Effector memory CD8-positive, alpha-beta T cell (primary cell): Measurements from ENCODE around the gene EDAR.

Experiments
- ATAC-seq: fragments of 150-1000 bp; cut with Tn5 transposase; replicated peaks from 2 replicates; pipeline ENCODE4 v1.10.0; 2021; ENCODE audit warnings: mild to moderate bottlenecking, moderate library complexity
- DNase-seq, 3 experiments: peaks; one replicate each; pipeline ENCODE4 v3.0.0; 2021
- H3K27ac Mint-ChIP-seq, 2 donors: one replicate each; pipeline ENCODE4 v1.8.0; 2022; ENCODE audit warnings: mild to moderate bottlenecking in 2 of 2, mixed read lengths in 2 of 2, moderate library complexity in 2 of 2
- H3K27me3 Mint-ChIP-seq, 2 donors: one replicate each; pipeline ENCODE4 v1.8.0; 2022; ENCODE audit warnings: mixed read lengths in 2 of 2
- H3K36me3 Mint-ChIP-seq: one replicate; pipeline ENCODE4 v1.8.0; 2022; ENCODE audit warnings: mild to moderate bottlenecking, moderate library complexity, mixed read lengths; ENCODE audit not compliant: insufficient read depth
- H3K4me1 Mint-ChIP-seq, 2 donors: one replicate each; pipeline ENCODE4 v1.8.0; 2022; ENCODE audit warnings: low read depth in 2 of 2, mixed read lengths in 2 of 2
- H3K4me3 Mint-ChIP-seq, 2 donors: one replicate each; pipeline ENCODE4 v1.8.0; 2022; ENCODE audit warnings: mild to moderate bottlenecking in 2 of 2, mixed read lengths in 2 of 2, moderate library complexity in 2 of 2
- H3K9me3 Mint-ChIP-seq, 2 donors: one replicate each; pipeline ENCODE4 v1.8.0; 2022; ENCODE audit warnings: mixed read lengths in 2 of 2

Gene EDAR

DNA sequence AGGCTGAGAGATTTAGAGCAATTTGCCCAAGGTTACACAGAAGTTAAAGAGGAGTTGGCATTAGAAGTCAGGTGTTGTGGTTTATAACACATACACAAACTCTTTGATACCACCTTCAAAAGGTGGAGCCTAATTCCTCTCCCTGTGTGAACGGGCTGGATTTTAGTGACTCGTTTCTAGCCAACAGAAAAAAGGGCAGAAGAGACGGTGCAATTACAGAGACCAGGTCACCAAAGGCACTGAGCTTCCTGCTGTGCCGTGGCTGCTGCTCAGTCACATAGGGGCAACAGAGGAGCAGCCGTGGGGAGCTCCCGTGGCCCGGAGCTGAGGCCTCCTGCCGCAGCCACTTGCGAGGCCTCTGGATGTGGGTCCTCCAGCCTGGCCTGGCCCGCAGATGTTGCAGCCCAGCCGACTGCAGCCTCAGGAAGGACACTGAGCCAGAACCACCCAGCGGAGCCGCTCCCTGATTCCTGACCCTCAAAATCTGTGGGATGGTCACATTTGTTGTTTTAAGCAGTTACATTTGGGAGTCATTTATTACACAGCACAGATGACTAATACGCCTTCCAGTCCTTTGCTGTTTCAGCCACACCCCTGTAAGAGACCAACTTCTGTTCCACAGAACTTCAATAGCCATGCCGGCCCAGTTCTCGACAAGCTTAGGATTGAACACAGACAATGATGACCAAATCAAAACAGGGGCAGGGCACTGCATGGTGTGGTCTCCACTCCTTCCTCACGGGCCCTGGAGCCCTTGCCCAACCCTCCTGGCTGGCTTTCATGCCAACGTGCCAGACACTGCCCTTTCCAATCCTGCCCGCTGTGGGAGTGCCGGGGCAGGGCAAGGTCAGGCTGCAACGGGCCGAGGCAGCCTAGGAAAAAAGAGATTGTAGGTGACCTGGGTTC, 17.1 kb downstream of the EDAR start:
- no peak for ATAC-seq
- DNase-seq: no peak
- no peaks in the 10 kb centered on the region for H3K36me3 Mint-ChIP-seq
- peaks cover 6 to 11% of the 10 kb centered on the region in 2 donors for H3K4me1 Mint-ChIP-seq
- no peaks in the 10 kb centered on the region for H3K9me3 Mint-ChIP-seq
- H3K4me3 Mint-ChIP-seq: no peak overlapping the region
- H3K27me3 Mint-ChIP-seq: peaks cover 0 to 17% of the 10 kb centered on the region in 2 donors
- H3K27ac Mint-ChIP-seq: no peak overlapping the region

DNA sequence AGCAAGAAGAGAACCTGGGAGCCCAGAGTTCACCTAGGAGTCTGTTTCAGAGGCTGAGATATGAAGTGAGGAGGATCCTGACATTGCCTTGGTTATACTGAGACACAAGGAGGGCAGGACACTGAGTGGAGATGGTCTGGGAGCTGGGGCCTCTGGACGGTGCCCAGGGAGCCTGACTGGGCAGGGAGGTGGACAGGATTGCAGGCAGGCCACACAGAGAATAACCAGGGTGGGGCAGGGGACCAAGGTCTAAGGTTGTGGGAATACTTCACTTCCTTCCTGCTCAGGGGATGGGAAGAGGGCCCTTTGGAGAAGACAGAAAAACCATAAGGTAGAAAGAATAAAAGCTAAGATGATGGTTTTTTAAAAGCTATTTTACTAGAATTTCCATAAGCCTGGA, 18.7 kb downstream of the EDAR start:
- Mint-ChIP-seq H3K36me3 (no peaks in the 10 kb centered on the region), H3K27ac (no peak overlapping the region), H3K4me1 (peaks cover 19 to 25% of the 10 kb centered on the region in 2 donors), H3K9me3 (no peaks in the 10 kb centered on the region), H3K27me3 (peaks cover 0 to 17% of the 10 kb centered on the region in 2 donors), H3K4me3 (no peak overlapping the region)
- ATAC-seq: no peak
- no peak for DNase-seq

DNA sequence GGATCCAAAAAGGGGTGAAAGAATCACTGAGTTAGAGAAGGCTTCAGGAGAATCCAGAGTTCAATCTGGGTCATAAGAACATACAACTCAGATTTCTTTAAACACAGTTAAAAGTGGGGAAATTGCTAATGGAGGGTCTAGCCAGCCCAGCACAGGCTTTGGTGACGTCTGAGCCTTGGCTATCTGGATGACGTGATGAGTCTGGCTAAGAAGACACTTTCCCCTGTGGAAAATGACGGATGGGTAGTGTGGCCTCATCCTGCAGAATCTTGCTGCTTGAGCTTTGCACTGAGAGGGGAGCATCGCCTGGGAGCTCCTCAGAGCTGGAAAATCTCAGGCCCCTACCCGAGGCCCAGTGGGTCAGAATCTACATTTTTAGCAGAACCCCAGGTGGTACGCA, 19.2 kb downstream of the EDAR start:
- peaks cover 0 to 17% of the 10 kb centered on the region in 2 donors for H3K27me3 Mint-ChIP-seq
- no peaks in the 10 kb centered on the region for H3K9me3 Mint-ChIP-seq
- H3K27ac Mint-ChIP-seq: no peak overlapping the region
- H3K4me3 Mint-ChIP-seq: no peak overlapping the region
- no peak for ATAC-seq
- peaks cover 21 to 27% of the 10 kb centered on the region in 2 donors for H3K4me1 Mint-ChIP-seq
- no peaks in the 10 kb centered on the region for H3K36me3 Mint-ChIP-seq
- DNase-seq: no peak

GRCh38 chr2:108968619-108969018, 20.4 kb downstream of the EDAR start:
- ATAC-seq (no peak), DNase-seq (no peak)
- Mint-ChIP-seq H3K4me3 (no peak overlapping the region), H3K9me3 (no peaks in the 10 kb centered on the region), H3K36me3 (no peaks in the 10 kb centered on the region), H3K27ac (no peak overlapping the region), H3K27me3 (peaks cover 0 to 17% of the 10 kb centered on the region in 2 donors), H3K4me1 (peaks cover 19 to 33% of the 10 kb centered on the region in 2 donors)

- no peaks in the 10 kb centered on the region for H3K36me3 Mint-ChIP-seq
- no peak overlapping the region for H3K4me3 Mint-ChIP-seq
- H3K27ac Mint-ChIP-seq: no peak overlapping the region
- peaks cover 0 to 17% of the 10 kb centered on the region in 2 donors for H3K27me3 Mint-ChIP-seq
- no peaks in the 10 kb centered on the region for H3K9me3 Mint-ChIP-seq
- ATAC-seq (no peak), DNase-seq (no peak)
- H3K4me1 Mint-ChIP-seq: peaks cover 19 to 33% of the 10 kb centered on the region in 2 donors
Observed at GRCh38 chr2:108967757-108968156, 21.3 kb downstream of the EDAR start.

- Mint-ChIP-seq H3K4me1 (peaks cover 19 to 27% of the 10 kb centered on the region in 2 donors), H3K27me3 (peaks cover 0 to 17% of the 10 kb centered on the region in 2 donors), H3K9me3 (no peaks in the 10 kb centered on the region), H3K4me3 (peak overlapping the region; percentile 54 to 60), H3K27ac (peak overlapping the region; percentile 26 to 67), H3K36me3 (no peaks in the 10 kb centered on the region)
- ATAC-seq (peak; percentile 95), DNase-seq (peak; percentile 11 to 36 (median 18))
Observed at GRCh38 chr2:108965540-108966289, 23.3 kb downstream of the EDAR start.

DNA sequence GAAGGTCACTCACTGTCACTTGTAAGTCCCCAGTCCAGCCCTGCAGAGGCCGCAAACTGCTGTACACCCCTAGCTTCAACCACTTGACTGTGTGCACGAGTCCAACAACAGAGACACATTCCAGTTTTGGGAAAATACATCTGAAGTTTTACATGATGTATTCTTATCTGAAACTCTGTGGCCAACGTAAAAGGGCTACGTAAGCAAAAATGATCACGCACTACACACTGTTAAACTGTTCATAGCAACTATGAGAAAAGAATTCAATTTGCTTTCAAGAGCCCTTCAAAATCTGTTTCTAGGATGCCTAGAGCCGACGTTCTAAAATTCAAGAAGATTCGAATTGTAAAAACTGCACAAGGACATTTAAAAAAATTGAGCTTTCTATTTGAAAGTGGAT, 26.0 kb downstream of the EDAR start:
- Mint-ChIP-seq H3K4me1 (peaks cover 19 to 30% of the 10 kb centered on the region in 2 donors), H3K36me3 (peaks cover 2% of the 10 kb centered on the region), H3K9me3 (no peaks in the 10 kb centered on the region), H3K27ac (no peak overlapping the region), H3K4me3 (no peak overlapping the region), H3K27me3 (no peaks in the 10 kb centered on the region)
- ATAC-seq: no peak
- no peak for DNase-seq

DNA sequence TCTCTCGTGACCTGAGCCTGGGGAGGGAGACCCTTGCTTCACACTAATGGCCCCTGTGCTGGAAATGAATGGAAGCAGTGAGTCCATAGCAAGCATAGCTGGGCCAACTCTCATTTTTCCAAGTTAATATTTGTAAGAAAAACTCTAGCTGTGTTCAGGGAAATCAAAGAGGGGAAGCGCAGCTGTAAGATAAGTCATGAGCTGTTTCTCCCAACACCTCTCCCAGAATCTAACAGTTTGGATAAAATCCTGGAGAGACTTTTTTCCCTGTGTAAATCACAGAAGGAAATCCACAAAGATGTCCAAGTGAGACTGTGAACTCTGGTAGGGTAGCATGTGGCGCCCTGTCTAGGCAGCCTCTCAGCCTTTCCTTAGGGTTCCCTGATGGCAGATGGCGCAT, 27.2 kb downstream of the EDAR start:
- H3K4me1 Mint-ChIP-seq: peaks cover 20 to 32% of the 10 kb centered on the region in 2 donors

GRCh38 chr2:108960006-108960405, 29.0 kb downstream of the EDAR start:
- H3K27me3 Mint-ChIP-seq: no peaks in the 10 kb centered on the region
- H3K27ac Mint-ChIP-seq: no peak overlapping the region
- H3K4me1 Mint-ChIP-seq: peaks cover 4 to 15% of the 10 kb centered on the region in 2 donors
- ATAC-seq (no peak), DNase-seq (no peak)
- H3K36me3 Mint-ChIP-seq: peaks cover 2% of the 10 kb centered on the region
- H3K4me3 Mint-ChIP-seq: no peak overlapping the region
- H3K9me3 Mint-ChIP-seq: no peaks in the 10 kb centered on the region

More for the DNA sequence above, 27.2 kb downstream of the EDAR start:
- Mint-ChIP-seq H3K27ac (no peak overlapping the region), H3K4me3 (no peak overlapping the region), H3K27me3 (no peaks in the 10 kb centered on the region), H3K36me3 (peaks cover 2% of the 10 kb centered on the region), H3K9me3 (no peaks in the 10 kb centered on the region)
- ATAC-seq (no peak), DNase-seq (no peak)

DNA sequence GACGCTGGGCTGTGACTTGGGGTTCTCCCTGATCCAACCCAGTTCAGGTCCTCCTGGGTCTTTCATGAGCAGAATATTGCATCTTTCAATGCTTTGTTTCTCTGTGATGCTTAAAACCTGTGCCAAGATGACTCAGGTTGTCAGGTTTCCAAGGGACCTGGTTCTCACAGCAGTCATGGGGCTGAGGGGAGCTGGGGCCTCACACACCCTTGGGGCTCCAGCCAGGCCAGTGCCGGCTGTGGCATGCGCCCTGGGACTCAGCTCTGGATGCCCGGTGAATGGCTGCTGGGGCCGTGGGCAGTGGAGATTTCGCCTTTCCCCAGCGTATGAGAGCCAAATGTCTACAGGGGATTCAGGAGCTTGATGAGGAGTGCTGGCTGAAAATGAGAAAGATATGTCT, 29.6 kb downstream of the EDAR start:
- Mint-ChIP-seq H3K4me3 (no peak overlapping the region), H3K27ac (no peak overlapping the region), H3K36me3 (peaks cover 2% of the 10 kb centered on the region), H3K9me3 (no peaks in the 10 kb centered on the region), H3K27me3 (peaks cover 0 to 3% of the 10 kb centered on the region in 2 donors), H3K4me1 (peaks cover 2 to 9% of the 10 kb centered on the region in 2 donors)
- DNase-seq (no peak), ATAC-seq (no peak)

DNA sequence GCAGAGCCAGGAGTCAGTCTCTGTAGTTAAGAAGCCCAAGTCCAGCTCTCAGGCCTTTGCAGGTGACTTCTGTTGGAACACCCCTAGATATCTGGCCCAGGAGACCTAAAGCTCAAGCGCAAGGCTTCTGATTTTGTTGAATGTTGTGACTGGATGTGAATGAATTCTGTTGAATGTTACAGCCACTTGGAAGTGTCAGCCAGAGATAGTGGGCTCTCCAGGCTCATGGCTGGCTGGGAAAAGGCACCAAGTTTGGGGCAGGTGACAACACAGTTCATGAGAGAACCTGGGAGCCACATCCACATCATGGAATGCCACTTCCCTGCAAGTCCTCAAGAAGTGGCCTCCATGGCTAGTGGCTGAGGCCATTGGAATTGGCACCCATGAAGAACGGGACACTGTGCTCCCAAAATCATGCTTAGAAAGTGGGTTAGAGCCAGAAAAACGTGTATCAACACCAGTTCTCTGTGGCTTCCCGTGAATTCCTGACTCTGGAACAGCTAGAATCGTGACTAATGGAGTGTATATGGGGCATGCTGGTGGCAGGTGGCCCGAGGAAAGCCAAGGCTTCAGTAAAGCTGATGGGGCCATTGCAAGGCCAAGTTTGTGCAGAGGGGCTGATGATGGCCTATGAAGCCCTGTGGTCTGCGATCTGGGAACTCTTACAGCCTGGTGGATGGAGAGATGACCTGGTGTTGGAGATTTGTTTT, 30.2 kb downstream of the EDAR start:
- peaks cover 2 to 5% of the 10 kb centered on the region in 2 donors for H3K4me1 Mint-ChIP-seq
- no peak for ATAC-seq
- H3K36me3 Mint-ChIP-seq: peaks cover 2% of the 10 kb centered on the region
- H3K4me3 Mint-ChIP-seq: no peak overlapping the region
- H3K9me3 Mint-ChIP-seq: no peaks in the 10 kb centered on the region
- peaks cover 0 to 7% of the 10 kb centered on the region in 2 donors for H3K27me3 Mint-ChIP-seq
- H3K27ac Mint-ChIP-seq: no peak overlapping the region
- DNase-seq: no peak

GRCh38 chr2:108958002-108958401, 31.0 kb downstream of the EDAR start:
- ATAC-seq (no peak), DNase-seq (no peak)
- H3K27ac Mint-ChIP-seq: no peak overlapping the region
- no peaks in the 10 kb centered on the region for H3K9me3 Mint-ChIP-seq
- peaks cover 0 to 7% of the 10 kb centered on the region in 2 donors for H3K27me3 Mint-ChIP-seq
- peaks cover 2 to 5% of the 10 kb centered on the region in 2 donors for H3K4me1 Mint-ChIP-seq
- peaks cover 2% of the 10 kb centered on the region for H3K36me3 Mint-ChIP-seq
- H3K4me3 Mint-ChIP-seq: no peak overlapping the region

GRCh38 chr2:108956375-108956774, 32.6 kb downstream of the EDAR start:
- Mint-ChIP-seq H3K36me3 (peaks cover 2% of the 10 kb centered on the region), H3K4me3 (no peak overlapping the region), H3K4me1 (peaks cover 2 to 5% of the 10 kb centered on the region in 2 donors), H3K27me3 (peaks cover 0 to 13% of the 10 kb centered on the region in 2 donors), H3K9me3 (peaks cover 0 to 5% of the 10 kb centered on the region in 2 donors), H3K27ac (no peak overlapping the region)
- no peak for DNase-seq
- ATAC-seq: no peak
